ENCODE results near the gene HS1BP3.

Gene HS1BP3

DNA sequence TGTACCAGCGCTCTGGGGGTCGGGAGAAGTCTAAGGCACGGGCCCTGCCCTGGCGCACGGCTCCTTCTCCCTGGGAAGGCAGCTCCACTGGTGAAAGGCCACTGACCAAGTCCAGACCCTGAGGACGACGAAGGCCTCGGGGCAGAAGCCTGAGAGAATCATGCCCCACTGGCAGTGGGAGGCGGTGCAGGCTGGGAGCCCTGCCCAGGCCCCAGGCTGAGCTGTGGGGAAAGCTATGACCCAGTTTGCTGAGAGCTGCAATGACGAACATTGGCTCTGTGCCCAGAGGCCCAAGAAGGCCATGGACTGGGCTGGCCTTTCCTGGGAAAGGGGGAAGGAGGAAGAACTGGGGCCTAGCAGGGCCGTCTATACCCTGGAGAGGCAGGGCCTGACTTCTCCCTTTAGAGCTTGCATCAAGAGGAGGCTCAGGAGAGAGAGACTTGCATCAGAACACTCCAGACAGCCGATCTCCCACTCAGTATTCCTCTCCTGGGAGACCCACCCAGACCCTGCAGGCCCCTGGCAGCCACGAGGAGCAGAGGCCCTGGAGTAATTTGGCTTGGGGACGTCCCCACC lies 32.9 kb downstream of the HS1BP3 start:
- no peak for DNase-seq (ENCODE audit: low read depth in 3 of 3)

DNA sequence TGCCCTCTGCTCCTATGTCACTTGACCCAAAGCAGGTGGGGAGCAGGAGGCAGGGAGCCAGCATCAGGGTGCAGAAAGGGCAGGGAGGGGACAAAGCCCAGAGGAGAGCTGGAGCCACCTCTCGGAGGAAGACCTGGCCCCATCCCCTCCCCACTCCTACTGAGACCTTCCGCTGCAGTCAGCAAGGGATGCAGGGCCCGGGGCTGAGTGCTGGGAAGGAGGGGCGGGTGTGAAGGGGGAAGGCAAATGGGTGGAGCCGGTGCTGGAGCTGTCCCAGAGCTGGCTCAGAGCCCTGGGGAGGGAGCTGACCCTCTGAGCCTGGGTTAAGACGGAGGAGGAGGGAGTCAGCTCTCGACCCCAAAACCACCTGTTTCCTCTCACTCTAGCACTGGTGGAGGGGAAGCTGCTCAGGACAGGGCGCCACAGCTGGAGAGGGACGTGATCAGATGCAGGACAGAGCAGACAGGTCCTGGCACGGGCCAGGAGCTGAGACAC lies 33.8 kb downstream of the HS1BP3 start:
- no peak for DNase-seq (ENCODE audit: low read depth in 3 of 3)

DNA sequence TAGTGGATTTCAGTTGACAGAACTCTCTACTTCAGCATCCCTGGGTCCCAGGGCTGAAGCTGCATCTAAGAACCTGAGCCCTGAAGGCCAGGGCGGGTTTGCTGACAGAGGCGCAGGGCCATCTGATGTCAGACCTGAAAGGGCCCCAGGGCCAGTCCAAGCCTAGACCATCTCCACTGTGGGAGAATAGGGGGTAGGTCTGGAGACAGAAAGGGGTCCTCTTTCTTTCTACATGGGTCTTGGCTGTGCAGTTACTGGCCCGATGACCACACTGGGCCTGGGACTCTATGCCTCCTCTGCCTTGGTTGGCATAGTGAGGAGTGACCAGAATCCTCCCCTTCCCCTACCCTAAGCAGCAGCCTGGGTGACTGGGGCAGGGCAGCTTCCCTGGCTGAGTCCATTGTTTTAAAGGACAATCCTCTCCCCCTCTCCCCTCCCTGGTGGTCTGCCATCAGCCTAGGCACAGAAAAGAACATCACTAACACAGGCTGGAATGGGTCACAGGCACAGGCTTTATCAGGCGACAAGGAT lies 34.5 kb downstream of the HS1BP3 start:
- DNase-seq (ENCODE audit: low read depth in 3 of 3) = no peak

DNA sequence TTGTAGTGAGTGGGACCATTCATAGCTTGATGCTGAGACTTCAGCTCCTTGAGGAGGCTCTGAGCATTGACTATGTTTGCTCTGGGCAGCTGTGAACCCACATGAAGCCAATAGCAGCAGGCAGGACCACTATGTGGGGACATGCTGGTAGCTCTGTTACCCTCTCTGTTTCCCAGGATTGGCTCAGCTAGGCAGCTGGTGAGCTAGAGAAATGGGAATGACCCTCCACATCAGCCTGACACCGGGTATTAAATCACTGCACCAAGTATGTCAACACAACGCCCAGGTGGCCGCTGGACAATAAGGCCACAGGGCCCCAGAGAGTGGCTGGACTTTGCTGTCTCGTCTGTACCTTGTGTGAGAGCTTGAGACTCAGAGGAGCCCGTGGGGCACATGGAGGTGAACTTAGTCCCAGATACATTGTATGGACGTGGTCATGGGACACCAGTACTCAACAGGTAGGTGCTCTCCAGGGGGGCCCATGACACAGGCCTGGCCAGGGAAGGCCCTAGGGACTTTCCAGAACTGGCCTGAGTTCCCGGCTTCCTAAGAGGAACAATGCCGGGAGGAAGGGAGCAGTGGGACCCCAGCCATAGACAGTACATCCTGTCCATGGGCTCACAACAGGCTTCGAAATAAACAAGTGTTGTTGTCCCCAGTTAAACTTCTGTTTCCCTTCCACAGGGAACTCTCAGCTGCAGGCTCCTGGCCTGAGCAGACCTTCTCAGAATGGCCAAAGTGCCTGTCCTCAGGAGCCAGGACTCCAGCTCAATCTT lies 35.2 kb downstream of the HS1BP3 start:
- DNase-seq (ENCODE audit: low read depth in 3 of 3) = no peak

DNA sequence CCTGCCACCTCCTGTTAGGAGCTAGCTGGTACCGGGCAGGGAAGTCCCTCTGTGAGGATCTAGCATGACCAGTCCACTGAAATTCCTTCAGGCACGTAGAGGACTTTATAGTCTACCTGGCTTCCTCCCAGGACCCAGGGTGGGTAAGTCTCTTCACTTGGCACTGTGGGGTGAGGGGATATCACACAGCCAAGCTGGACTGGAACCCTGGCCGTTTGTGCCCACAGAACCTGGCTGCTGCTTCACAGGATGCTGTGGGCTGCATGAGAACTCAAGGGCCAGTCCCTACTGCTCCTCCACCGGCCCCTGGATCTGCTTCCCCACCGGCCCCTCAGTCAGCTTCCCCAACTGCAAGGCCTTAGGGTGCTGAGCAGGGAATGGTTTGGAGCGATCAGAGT lies 35.8 kb downstream of the HS1BP3 start:
- no peak for DNase-seq (ENCODE audit: low read depth in 3 of 3)

DNA sequence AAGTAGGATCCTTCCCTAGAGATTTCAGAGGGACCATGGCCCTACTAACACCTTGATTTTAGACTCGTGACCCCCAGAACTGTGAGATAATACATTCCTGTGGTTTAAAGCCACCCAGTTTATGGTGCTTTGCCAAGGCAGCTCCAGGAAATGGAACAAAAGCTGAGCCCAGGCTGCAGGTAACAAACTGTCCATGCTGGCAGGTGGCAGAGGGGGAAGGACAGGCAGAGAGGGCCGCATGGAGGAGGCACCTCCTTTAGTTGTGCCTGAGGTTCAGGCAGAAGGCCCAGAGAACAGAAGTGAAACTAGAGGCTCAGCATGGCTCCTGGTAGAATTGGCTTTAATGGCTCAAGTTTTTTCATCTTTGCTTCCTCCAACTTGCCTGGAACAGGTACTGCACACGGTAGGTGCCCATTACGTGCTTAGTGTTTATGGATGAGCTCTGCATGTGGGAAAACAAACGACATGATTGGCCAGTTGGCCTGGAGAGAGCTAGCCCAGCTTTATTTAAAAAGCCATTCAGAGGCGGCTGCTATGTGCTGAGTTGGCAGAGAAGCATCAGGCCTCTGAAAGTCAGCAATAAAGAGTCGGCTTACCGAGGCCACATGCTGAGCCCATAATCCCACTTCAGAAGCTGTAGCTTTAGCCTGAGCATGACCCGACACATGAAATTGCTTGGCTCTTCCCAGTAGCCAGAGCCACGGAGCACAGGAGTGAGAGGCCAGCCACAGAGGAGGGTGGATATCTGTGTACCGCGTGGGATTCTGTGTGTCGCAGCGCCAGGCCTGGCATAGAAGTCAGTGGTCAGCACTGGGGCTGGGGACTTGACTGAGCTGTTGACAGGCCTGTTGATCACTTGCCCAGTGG lies 36.5 kb downstream of the HS1BP3 start:
- DNase-seq (ENCODE audit: low read depth in 3 of 3) = no peak

DNA sequence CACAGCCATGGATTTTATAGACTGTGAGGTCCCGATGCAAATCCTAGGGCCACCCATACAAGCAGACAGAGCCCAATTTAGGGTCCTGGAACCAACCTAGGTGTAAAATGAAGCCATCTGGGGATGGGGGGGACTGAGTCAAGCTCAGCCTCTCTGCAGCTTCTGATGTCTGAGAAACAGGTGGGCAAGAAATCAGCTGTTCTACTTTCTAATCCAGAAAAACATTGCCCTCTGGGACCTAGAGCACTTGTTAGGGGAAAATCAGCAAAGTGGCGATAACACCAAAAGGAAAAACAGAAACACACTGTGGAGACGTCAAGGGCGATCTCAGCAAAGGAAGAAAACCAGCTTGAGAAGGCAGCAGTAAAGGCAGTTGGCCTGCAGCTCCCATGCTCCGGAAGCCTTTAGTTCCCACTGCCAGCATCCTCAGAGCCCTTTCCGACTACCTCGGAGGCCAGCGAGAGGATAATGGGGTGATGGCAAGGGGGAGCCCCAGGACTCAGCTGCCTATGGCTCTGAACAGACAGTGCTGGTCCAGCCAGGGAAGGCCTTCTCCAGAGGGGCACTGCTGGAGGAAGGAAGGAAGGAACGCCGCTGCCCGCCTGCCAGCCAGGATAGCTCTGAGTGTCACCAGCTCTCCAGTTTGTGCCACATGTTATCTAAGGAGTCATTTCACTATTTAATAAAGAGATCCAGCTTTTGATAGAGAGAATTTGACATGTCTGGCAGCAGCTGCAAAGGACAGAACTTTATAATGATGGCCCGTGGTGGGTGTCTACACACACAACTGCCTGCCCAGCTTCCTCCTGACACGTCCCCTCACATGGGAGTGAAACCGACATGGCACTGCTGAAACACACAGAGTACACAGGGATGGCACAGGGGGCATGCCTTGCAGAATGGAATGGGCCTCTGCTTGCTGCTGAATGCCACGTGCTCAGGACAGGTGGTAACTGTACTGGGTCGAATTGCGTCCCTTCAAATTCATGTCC lies 37.7 kb downstream of the HS1BP3 start:
- DNase-seq (ENCODE audit: low read depth in 3 of 3) = no peak

DNA sequence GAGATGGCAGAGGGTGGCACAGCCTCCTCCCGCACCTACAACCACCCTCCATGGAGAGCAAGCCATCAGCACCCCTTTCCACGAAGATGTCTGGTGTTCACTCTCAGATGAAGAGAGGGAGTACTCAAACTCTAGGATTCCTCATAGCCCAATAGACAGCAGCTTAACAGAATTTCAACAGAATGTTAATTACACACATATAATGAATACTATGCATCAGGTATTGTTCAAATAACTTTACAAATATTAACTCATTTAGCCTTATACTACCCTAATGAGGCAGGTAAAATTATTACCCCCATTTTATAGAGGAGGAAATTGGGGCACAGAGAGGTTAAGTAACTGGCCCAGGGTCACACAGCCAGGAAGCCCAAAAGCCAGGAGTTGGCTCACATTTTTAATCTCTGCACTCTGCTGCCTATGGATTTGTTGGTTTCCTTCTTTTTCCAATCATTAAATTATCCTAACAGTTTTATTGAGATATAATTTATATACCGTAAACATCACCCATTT lies 39.0 kb downstream of the HS1BP3 start:
- DNase-seq (ENCODE audit: low read depth in 3 of 3) = no peak

DNA sequence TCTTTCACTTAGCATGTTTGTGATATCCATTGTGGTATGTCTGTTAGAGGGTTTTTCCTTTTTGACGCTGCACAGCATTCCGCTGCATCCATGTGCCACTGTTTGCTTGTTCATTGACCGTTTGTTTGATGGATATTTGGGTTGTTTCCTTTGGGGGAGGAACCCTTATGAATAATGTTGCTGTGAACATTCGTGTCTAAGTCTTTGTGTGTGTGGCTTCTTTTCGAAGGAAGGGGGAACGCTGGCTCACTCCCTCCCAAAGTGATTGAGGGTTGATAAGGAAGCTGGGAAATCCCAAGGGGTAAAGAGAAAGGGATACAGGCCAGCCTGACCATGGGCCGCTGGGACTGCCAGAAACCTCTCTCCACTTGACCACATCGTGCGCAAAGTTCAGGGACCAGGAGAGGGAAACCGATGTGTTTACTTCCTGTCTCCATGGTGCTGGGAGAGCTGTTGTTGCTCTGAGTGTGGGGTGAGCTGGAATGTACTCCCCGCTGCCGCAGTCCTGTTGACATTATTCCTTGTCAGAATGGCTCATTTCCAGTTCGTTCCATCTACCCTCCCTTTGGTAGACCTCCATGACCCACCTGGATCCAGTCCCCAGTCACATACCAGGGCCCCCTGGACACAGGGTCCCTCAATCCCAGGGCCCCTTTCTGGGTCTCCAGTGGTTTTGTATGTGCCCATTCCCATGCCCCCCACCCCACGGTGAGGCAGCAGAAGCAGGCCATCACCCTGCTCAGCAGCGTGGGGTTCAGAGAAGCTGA lies 39.6 kb downstream of the HS1BP3 start:
- DNase-seq (ENCODE audit: low read depth in 3 of 3) = no peak

DNA sequence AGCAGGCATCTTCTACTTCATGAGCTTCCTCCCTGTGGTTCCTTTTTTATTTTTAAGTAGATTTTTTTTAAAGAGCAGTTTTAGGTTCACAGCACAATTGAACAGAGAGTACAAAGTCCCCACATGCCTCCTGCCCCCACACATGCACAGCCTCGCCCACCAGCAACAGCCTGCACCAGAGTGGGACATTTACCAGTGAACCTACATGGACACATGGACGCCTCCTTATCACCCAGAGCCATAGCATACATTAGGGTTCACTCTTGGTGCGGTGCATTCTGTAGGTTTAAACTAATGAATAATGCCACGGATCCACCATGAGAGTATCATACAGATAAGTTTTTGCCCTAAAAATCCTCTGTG lies 40.9 kb downstream of the HS1BP3 start:
- no peak for DNase-seq (ENCODE audit: low read depth in 3 of 3)

DNA sequence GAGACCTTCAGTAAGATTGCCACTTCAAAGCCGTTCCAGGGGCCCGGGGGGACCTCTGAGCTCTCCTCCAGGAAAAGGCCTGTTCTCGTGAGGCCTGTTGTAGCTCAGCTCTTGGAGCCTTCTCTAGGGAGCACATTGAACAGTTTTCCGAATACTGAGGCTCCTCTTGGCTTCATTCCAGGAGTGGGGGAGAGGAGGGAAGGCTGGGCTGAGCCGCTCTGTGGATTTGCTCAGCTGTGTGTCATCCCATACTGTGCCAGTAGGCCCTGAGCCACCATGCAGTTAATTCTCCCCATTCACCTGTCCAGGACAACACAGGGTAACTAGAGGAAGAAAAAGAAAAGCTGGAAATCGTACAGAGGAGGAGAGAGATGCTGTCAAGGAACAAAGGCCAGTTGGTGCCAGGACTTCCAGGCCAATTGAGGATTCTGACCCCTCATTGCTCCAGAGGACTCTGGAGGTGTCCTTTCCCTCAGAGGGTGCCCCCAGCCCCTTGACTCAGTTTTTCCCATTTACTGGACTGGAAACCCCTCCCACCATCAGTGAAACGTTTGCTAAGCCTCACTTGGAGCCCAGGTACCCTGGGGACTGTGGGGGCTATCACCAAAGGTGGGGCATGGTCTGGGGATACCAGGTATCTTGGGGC lies 41.4 kb downstream of the HS1BP3 start:
- DNase-seq (ENCODE audit: low read depth in 3 of 3) = no peak

DNA sequence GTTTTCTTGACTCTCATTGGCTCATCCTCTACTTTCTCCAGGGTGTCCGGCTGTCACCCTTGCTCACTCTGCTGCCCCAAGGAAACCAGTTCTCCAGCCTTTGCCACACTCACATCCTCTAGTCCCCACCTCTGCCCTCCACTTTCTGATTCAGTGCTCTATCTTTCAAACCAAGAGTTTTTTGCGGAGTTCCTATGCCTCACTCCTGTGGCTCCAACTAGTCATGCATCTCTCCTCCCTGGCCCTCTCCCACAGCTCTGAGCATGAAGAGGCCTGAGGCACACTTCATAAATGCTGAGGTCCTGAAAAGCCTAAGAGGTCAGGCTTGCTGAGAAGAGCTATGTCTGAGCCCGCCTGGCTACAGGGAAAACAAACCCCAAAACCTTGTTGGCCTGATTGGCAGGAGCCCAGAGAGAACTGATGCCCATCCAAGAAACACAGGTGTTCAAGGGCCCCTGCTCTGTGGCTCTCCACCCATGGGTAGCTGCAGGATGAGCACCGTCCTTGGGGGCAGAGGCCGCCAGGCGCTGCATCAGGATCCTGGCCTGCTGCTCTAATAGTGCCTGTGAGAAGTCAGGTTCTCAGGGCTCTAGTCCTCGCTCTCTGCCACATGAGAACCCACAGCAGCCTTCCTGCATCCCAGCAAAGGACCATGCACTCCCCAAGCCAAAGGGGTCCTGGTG lies 42.1 kb downstream of the HS1BP3 start:
- no peak for DNase-seq (ENCODE audit: low read depth in 3 of 3)

DNA sequence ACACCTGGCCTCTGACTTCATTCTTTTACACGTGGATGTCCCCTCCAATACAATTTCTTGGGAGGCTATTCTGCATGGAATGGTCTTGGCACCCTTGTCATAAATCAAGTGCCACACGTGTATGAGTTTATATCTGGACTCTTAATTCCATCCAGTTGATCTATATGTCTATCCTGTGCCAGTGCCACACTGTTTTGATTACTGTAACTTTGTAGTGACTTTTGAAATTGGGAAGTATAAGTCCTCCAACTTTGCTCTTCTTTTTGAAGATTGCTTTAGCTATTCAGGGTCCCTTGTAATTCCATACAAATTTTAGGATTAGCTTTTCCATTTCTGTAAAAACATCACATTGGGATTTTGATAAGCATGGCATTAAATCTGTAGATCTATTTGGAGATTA lies 43.5 kb downstream of the HS1BP3 start:
- no peak for DNase-seq (ENCODE audit: low read depth in 3 of 3)

DNA sequence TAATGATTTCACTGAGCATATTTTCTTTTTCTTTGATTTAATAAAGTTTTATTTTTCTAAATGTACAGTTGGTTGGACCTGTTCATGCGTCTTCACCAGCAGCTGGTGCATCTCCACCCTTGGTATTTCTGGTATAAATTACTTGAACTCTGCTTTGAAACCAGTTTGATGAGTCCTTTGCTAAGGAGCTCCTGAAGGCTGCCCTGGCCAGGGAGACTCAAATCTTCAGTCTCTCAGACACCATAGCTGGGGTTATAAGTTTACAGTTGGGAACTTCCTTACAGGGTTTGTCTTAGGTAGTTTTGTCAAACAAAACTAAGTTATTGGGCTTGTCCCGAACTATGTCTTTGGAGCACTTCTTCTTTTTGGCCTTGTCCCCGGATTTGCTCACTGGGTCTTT lies 44.7 kb downstream of the HS1BP3 start:
- DNase-seq (ENCODE audit: low read depth in 3 of 3) = no peak

DNA sequence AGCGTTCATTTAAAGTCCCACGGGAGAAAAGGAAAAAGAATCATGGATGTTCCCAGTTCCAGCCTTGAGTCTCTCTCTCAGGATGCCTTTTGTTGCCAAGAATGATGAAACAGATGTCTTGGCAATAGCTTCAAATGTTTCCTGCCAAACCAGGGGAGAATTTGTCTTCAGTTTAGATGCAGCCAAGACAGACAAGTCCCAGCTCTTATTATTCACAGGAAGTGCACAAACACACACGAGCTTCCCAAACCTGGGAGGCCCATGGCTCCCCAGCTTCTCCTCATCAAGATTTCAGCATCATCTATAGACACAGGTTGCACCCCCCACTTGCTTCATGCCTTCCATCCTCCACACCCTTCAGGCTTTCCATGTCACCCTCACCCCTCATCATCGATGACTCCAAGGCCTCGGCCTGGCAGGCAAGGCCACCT lies 45.9 kb downstream of the HS1BP3 start:
- no peak for DNase-seq (ENCODE audit: low read depth in 3 of 3)

DNA sequence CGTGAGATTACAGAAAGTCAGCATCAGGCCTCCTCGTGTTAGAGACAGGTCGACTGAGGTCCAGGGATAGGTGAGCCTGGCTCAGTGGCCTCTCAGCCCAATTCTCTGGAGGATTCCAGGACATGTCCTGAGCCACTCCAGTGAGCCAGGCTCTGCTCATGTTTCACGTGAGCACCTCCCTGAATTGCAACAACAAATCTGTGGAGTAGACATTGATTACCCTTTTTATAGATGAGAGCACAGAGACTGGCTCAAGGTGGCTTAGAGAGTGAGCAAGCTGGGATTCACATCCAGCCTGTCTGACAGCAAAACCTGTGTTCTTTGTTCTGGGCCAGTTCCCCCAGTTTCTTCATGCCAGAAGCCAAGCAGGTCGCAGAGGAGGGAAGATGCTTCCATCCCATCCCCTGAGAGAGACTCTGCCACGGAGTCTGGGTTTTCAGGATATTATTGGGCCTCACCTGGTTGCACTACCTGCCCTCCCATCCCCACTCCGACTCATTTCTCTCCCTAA lies 46.4 kb downstream of the HS1BP3 start:
- no peak for DNase-seq (ENCODE audit: low read depth in 3 of 3)

DNA sequence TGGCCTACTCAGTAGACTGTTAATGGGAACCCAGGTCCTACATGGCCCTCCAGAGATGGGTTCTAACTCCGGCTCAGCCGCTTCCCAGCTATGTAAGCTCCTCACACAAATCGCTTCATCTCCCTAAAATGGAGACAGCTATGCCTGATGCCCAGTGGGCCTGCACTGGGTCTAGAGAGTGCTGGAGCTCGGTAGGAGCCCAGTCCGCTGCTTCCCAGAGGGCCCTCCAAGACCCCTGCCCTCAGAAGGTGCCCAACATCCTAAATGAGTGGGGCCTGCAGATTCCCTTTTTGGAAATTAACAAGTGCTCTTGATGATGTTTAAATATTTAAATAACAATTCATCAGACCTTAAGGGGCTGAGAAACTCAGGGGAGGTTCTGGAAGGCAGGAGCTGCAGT lies 47.1 kb downstream of the HS1BP3 start:
- no peak for DNase-seq (ENCODE audit: low read depth in 3 of 3)

DNA sequence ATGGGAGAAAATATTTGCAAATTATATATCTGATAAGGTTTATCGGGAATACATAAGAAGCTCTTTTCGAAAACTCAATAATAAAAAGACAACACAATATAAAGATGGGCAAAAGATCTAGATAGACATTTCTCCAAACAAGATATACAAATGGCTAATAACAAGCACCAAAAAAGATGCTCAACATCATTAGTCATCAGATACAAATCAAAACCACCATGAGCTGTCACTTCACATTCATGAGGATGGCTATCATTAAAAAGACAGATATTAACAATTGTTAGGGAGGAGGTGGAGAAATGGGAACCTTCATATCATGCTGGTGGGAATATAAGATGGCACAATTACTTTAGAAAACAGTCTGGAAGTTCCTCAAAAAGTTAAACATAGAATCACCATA lies 48.1 kb downstream of the HS1BP3 start:
- no peak for DNase-seq (ENCODE audit: low read depth in 3 of 3)

All from stimulated activated CD4-positive, alpha-beta T cell treated with anti-CD3 and anti-CD28 coated beads, TNF-alpha, amount 100 ng/mL, for 48 hours (primary cell).